PC-3 (cell line): Measurements from ENCODE around the gene TMEM143. TPM values are rescaled to one million over a fixed set of nuclear protein-coding genes. Genes with fewer than 3 reads are reported as not detected.

Experiments used
- ATAC-seq: fragments of 200-7000 bp; cut with Tn5 transposase; 2 replicates; pipeline ENCODE4 v1.9.1; 2020; ENCODE audit warnings: mild to moderate bottlenecking, moderate library complexity
- BruUV-seq: library from RNA; stranded (reverse); fragments of 400-500 nt; replicated peaks from 2 replicates; lab custom pipeline; 2021; lab: Mats Ljungman, UMichigan
- CTCF ChIA-PET: fragments of 300-600 bp; sonication (Branson Sonifier 250); formaldehyde crosslinking; loops from one replicate; lab custom pipeline; 2022; ENCODE audit warnings: antibody characterized with exemption; lab: Charles Lee
- POLR2A ChIA-PET: fragments of 300-600 bp; sonication (Branson Sonifier 250); formaldehyde crosslinking; loops from one replicate; lab custom pipeline; 2022; ENCODE audit warnings: antibody characterized with exemption; ENCODE audit not compliant: unreplicated experiment; lab: Charles Lee
- DNase-seq: peaks from one replicate; pipeline ENCODE4 v3.0.0-alpha.2; 2015
- H2AFZ ChIP-seq: fragments of 300-600 bp; sonication (generic); 2 replicates; pipeline ENCODE4 v1.6.0; 2016; ENCODE audit warnings: antibody characterized with exemption, low read length
- H3F3A ChIP-seq: fragments of 300-600 bp; sonication (generic); one replicate; pipeline ENCODE4 v1.6.0; 2017; ENCODE audit warnings: antibody characterized with exemption, low read length, control low read depth, mild to moderate bottlenecking; ENCODE audit not compliant: unreplicated experiment
- H3K27ac ChIP-seq: fragments of 300-600 bp; sonication (generic); 2 replicates; pipeline ENCODE4 v1.5.1; 2016; ENCODE audit warnings: mild to moderate bottlenecking, low read length
- H3K27me3 ChIP-seq: fragments of 300-600 bp; sonication (generic); 2 replicates; pipeline ENCODE4 v1.6.1; 2016; ENCODE audit warnings: low read length, mixed read lengths
- H3K36me3 ChIP-seq: fragments of 300-600 bp; sonication (generic); 2 replicates; pipeline ENCODE4 v1.6.1; 2016; ENCODE audit warnings: low read depth, mixed run types, low read length, mixed read lengths
- H3K4me1 ChIP-seq: fragments of 300-600 bp; sonication (generic); 2 replicates; pipeline ENCODE4 v1.5.1; 2016; ENCODE audit warnings: low read length; ENCODE audit not compliant: insufficient read depth
- H3K4me2 ChIP-seq: fragments of 300-600 bp; sonication (generic); 2 replicates; pipeline ENCODE4 v1.6.0; 2016; ENCODE audit warnings: low read length
- H3K4me3 ChIP-seq: fragments of 300-600 bp; sonication (generic); 2 replicates; pipeline ENCODE4 v1.5.1; 2016; ENCODE audit warnings: mild to moderate bottlenecking, low read length, mixed read lengths
- H3K79me2 ChIP-seq: fragments of 300-600 bp; sonication (generic); 2 replicates; pipeline ENCODE4 v1.6.1; 2017; ENCODE audit warnings: low read length, mixed read lengths
- H3K9ac ChIP-seq: fragments of 300-600 bp; sonication (generic); 2 replicates; pipeline ENCODE4 v1.6.0; 2016; ENCODE audit warnings: mild to moderate bottlenecking, low read length
- H3K9me2 ChIP-seq: fragments of 300-600 bp; sonication (generic); replicated peaks from 2 replicates; pipeline ENCODE4 v1.6.1; 2016; ENCODE audit warnings: mixed run types, low read length, mixed read lengths
- H3K9me3 ChIP-seq: fragments of 300-600 bp; sonication (generic); 2 replicates; pipeline ENCODE4 v1.6.1; 2016; ENCODE audit warnings: low read length, mixed read lengths
- H4K20me1 ChIP-seq: fragments of 300-600 bp; sonication (generic); 2 replicates; pipeline ENCODE4 v1.6.1; 2016; ENCODE audit warnings: low read length, mixed read lengths
- EZH2 ChIP-seq: fragments of 300-600 bp; sonication (generic); IDR thresholded peaks from one replicate; pipeline ENCODE4 v1.6.1; 2017; ENCODE audit warnings: antibody characterized with exemption, mild to moderate bottlenecking, low read length; ENCODE audit not compliant: unreplicated experiment
- EZH2phosphoT487 ChIP-seq: fragments of 300-600 bp; sonication (generic); IDR thresholded peaks from 2 replicates; pipeline ENCODE4 v1.6.1; 2018; ENCODE audit warnings: mild to moderate bottlenecking, antibody characterized with exemption, low read length, borderline replicate concordance
- intact Hi-C: fragments of 100-400 bp; cut with micrococcal nuclease; formaldehyde crosslinking; loops from 2 replicates; pipeline ENCODE4 v1.9.0; 2023
- total RNA-seq: library from RNA; depleted of rRNA; stranded (reverse); fragments of >200 nt; gene quantifications from 2 replicates; pipeline ENCODE4 v1.2.3, GENCODE V29; 2014
- TF ChIP-seq, protein P1 (sequence below): fragments of 300-600 bp; sonication (generic); conservative IDR thresholded peaks from 2 replicates; pipeline ENCODE4 v1.5.1; 2017; ENCODE audit warnings: antibody characterized with exemption, low read depth, mild to moderate bottlenecking, low read length

Gene TMEM143
- total RNA-seq, 1 experiment from 2014 or later, result 7.1 TPM

DNA sequence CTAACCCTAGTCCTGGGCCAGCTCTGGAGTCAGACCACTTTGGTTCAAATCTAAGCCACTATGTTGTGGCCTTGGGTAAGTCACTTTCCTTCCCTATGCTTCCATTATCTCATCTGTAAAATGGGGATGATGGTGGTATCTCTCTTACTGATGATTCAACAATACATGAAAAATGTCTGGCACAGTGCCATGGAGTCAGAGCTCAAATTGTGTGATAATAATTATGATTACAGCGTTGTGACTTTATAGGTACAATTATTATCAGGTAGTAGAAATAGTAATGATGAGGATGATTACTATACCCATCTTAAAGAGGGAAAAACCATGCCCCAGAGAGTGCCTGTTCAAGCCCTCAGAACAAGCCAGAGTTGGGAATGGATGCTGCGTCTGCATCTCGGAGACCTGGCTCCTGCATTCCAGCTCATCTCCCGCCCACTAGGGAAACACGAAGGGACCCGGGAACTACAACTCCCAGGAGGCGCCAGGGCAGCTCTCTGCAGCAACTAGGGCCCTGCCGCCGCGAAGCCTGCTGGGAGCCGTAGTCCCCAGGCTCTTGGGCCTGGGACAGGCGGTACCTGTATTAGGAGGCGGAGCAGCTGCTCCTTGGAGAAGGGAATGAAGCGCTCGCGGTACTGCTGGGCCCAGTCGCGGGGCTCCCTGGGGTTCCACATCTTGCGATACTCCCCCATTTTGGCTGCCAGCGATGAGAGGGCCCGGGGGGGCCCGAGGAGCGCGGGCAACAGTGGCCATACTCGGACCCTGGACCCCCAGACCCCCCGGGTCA, 832 bp downstream of the TMEM143 start:
- peak overlapping the region; percentile 95 for H3K4me2 ChIP-seq
- H2AFZ ChIP-seq, result peak overlapping the region; percentile 82
- H3K27ac ChIP-seq, result peak overlapping the region; percentile 42
- DNase-seq (peak; percentile 94), ATAC-seq (peak; percentile 92)
- H3F3A ChIP-seq, result no peaks in the 10 kb centered on the region
- H4K20me1 ChIP-seq, result no peaks in the 10 kb centered on the region
- H3K27me3 ChIP-seq, result no peaks in the 10 kb centered on the region
- peak overlapping the region; percentile 66 for H3K4me3 ChIP-seq
- TF ChIP-seq, protein P1, sequence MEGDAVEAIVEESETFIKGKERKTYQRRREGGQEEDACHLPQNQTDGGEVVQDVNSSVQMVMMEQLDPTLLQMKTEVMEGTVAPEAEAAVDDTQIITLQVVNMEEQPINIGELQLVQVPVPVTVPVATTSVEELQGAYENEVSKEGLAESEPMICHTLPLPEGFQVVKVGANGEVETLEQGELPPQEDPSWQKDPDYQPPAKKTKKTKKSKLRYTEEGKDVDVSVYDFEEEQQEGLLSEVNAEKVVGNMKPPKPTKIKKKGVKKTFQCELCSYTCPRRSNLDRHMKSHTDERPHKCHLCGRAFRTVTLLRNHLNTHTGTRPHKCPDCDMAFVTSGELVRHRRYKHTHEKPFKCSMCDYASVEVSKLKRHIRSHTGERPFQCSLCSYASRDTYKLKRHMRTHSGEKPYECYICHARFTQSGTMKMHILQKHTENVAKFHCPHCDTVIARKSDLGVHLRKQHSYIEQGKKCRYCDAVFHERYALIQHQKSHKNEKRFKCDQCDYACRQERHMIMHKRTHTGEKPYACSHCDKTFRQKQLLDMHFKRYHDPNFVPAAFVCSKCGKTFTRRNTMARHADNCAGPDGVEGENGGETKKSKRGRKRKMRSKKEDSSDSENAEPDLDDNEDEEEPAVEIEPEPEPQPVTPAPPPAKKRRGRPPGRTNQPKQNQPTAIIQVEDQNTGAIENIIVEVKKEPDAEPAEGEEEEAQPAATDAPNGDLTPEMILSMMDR, result no peak
- no peak for TF ChIP-seq EZH2phosphoT487
- no peak for TF ChIP-seq EZH2
- H3K36me3 ChIP-seq, result no peaks in the 10 kb centered on the region
- no TSS peak for BruUV-seq
- POLR2A ChIA-PET, result interaction anchor here (1.1 kb wide), 1 partner anchor 130 kb away, joined by 6 read pairs; no protein-coding TSS in a partner anchor
- CTCF ChIA-PET, result interaction anchor here (0.5 to 2.5 kb wide), 3 partner anchors 10 to 28 kb away, joined by 4 to 17 read pairs (median 8); partner anchors contain the start of gene KDELR1
- H3K4me1 ChIP-seq, result peaks cover 5% of the 10 kb centered on the region; the same call in 1 of the 2 replicates
- H3K9me2 ChIP-seq, result no peaks in the 10 kb centered on the region
- peak overlapping the region; percentile 81 for H3K9ac ChIP-seq
- no peaks in the 10 kb centered on the region for H3K9me3 ChIP-seq
- intact Hi-C loops, result no loop called here
- H3K79me2 ChIP-seq, result no peaks in the 10 kb centered on the region

DNA sequence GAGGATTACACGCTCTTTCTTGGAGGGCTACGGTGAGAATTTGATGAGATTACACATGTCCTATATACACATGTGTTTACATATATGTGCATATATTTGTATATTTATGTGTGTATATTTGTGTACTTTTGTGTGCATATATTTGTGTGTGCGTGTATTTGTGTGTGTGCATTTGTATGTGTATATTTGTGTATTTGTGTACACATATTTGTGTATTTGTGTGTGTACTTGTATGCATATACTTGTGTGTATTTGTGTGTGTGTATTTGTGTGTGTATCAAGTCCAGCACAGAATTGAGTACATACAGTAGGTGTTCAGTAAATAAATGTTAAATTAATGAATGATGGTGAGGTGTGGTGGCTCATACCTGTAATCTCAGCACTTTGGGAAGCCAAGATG, 1.8 kb downstream of the TMEM143 start:
- POLR2A ChIA-PET, result no interaction called here
- intact Hi-C loops, result no loop called here
- TF ChIP-seq EZH2phosphoT487, result no peak
- TF ChIP-seq, protein P1, result no peak
- no peak for TF ChIP-seq EZH2
- no peak for DNase-seq
- Histone ChIP-seq H3K27ac (no peak overlapping the region), H3K9me3 (no peaks in the 10 kb centered on the region), H3F3A (no peaks in the 10 kb centered on the region), H3K9ac (no peak overlapping the region), H3K79me2 (no peaks in the 10 kb centered on the region), H3K9me2 (no peaks in the 10 kb centered on the region), H2AFZ (no peak overlapping the region), H4K20me1 (no peaks in the 10 kb centered on the region), H3K4me1 (peaks cover 5% of the 10 kb centered on the region; the same call in 1 of the 2 replicates), H3K4me2 (no peak overlapping the region), H3K4me3 (no peak overlapping the region), H3K36me3 (no peaks in the 10 kb centered on the region), H3K27me3 (no peaks in the 10 kb centered on the region)
- BruUV-seq, result no TSS peak
- CTCF ChIA-PET, result no interaction called here
- ATAC-seq, result no peak

DNA sequence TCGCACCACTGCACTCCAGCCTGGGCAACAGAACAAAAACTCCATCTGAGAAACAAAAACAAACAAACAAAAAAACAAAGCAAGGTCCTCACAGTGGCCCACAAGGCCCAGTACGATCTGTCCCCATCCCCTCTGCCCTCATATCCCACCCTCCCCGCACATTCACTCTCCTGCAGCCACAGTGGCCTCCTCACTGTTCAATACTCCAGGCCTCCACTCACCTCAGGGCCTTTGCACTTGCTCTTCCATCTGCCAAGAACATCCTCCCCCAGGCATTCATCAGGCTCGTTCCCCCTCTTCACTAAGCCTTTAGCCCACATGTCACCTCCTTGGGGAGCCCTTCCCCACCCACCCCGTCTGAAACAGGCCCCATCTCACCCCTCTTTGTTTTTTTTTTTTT, 4.6 kb downstream of the TMEM143 start:
- H3K36me3 ChIP-seq, result no peaks in the 10 kb centered on the region
- H3K4me3 ChIP-seq, result no peak overlapping the region
- peaks cover 5% of the 10 kb centered on the region; the same call in 1 of the 2 replicates for H3K4me1 ChIP-seq
- CTCF ChIA-PET, result no interaction called here
- intact Hi-C loops, result no loop called here
- H3K79me2 ChIP-seq, result no peaks in the 10 kb centered on the region
- H3K27ac ChIP-seq, result no peak overlapping the region
- TF ChIP-seq EZH2phosphoT487 (no peak), EZH2 (no peak)
- TF ChIP-seq, protein P1, result no peak
- no peaks in the 10 kb centered on the region for H3K27me3 ChIP-seq
- BruUV-seq, result no TSS peak
- no peak overlapping the region for H3K4me2 ChIP-seq
- ATAC-seq (no peak), DNase-seq (no peak)
- POLR2A ChIA-PET, result no interaction called here
- H2AFZ ChIP-seq, result no peak overlapping the region
- H3K9me3 ChIP-seq, result no peaks in the 10 kb centered on the region
- H3K9me2 ChIP-seq, result no peaks in the 10 kb centered on the region
- H3F3A ChIP-seq, result no peaks in the 10 kb centered on the region
- H3K9ac ChIP-seq, result no peak overlapping the region
- H4K20me1 ChIP-seq, result no peaks in the 10 kb centered on the region
